ENCODE measurements around the gene NDUFA8.

DNA sequence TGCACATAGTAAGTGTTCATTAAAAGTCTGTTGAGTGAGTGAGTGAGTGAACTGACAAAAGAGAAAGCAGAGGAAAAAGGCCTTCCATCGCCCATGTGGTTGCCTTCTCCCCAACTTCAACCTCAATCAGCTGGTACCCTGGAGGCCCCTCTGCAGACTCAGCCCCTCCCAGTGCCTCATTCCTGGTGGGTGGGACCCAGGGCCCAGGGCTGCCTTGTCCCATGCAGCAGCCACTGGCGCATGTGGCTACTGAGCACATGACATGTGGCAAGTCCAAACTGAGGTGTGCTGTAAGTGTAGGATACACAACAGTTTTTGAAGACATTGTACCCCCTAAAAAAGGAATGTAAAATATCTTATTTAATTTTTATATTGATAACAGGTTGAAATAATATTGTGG lies 29.6 kb downstream of the NDUFA8 start:
- TF ChIP-seq, protein P1, sequence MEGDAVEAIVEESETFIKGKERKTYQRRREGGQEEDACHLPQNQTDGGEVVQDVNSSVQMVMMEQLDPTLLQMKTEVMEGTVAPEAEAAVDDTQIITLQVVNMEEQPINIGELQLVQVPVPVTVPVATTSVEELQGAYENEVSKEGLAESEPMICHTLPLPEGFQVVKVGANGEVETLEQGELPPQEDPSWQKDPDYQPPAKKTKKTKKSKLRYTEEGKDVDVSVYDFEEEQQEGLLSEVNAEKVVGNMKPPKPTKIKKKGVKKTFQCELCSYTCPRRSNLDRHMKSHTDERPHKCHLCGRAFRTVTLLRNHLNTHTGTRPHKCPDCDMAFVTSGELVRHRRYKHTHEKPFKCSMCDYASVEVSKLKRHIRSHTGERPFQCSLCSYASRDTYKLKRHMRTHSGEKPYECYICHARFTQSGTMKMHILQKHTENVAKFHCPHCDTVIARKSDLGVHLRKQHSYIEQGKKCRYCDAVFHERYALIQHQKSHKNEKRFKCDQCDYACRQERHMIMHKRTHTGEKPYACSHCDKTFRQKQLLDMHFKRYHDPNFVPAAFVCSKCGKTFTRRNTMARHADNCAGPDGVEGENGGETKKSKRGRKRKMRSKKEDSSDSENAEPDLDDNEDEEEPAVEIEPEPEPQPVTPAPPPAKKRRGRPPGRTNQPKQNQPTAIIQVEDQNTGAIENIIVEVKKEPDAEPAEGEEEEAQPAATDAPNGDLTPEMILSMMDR (conservative IDR thresholded peaks at IDR 0.05) = no peak
- no peak for TF ChIP-seq ZFX (IDR thresholded peaks at IDR 0.05)

Measured in C4-2B (cell line).